Prostate gland (tissue), 2 donors: ENCODE results near the gene F7. TPM values are rescaled to one million over a fixed set of nuclear protein-coding genes. Genes with fewer than 3 reads are reported as not detected.

Experiments
- DNase-seq: peaks from one replicate; pipeline ENCODE4 v3.0.0-alpha.2; 2019; ENCODE audit warnings: low spot score
- H3K27ac ChIP-seq, 2 donors: fragments of 200-600 bp; sonication (generic); 2 replicates each; pipeline ENCODE4 v1.5.1; 2017 to 2019
- H3K27me3 ChIP-seq: fragments of 200-600 bp; sonication (generic); replicated peaks from 2 replicates; pipeline ENCODE4 v1.5.1; 2019; ENCODE audit not compliant: insufficient read depth
- H3K36me3 ChIP-seq, 2 donors: fragments of 200-600 bp; sonication (generic); 1 replicate in 1 of 2; 2 replicates in 1 of 2; pipeline versions ENCODE4 v1.5.1 to v1.8.1; 2017 to 2019
- H3K4me1 ChIP-seq: fragments of 200-600 bp; sonication (generic); replicated peaks from 2 replicates; pipeline ENCODE4 v1.5.1; 2019
- H3K4me3 ChIP-seq, 2 donors: fragments of 200-600 bp; sonication (generic); 2 replicates each; pipeline ENCODE4 v1.5.1; 2017 to 2019
- H3K9me3 ChIP-seq: fragments of 200-600 bp; sonication (generic); 2 replicates; pipeline ENCODE4 v1.5.1; 2017
- POLR2A ChIP-seq: fragments of 450-650 bp; IDR thresholded peaks from one replicate; pipeline ENCODE4 v1.6.1; 2016; ENCODE audit warnings: antibody characterized with exemption, mild to moderate bottlenecking
- POLR2AphosphoS5 ChIP-seq: sonication (generic); formaldehyde crosslinking; IDR thresholded peaks from one replicate; pipeline ENCODE4 v1.6.1; 2017; ENCODE audit warnings: antibody characterized with exemption
- WGBS: methylation state at CpG from one replicate; pipeline ENCODE4 v1.1.5; 2018; 5-methylcytosine and 5-hydroxymethylcytosine counted together
- intact Hi-C: fragments of 100-400 bp; cut with DNase I; formaldehyde crosslinking; loops from one replicate; pipeline ENCODE4 v1.14.2; 2022
- total RNA-seq, 2 donors: library from RNA; depleted of rRNA; stranded (reverse); fragments of >200 nt; gene quantifications; one replicate each; pipeline ENCODE4 v1.1.0, GENCODE V29; 2016
- TF ChIP-seq, protein P1 (sequence below), 4 experiments: fragments of 200-600 bp in 2 of 4; fragments of 450-650 bp in 2 of 4; sonication (generic) in 2 of 4; IDR thresholded peaks; 1 replicate in 3 of 4; 2 replicates in 1 of 4; pipeline ENCODE4 v1.5.1; 2016 to 2019; ENCODE audit warnings: antibody characterized with exemption in 4 of 4, mild to moderate bottlenecking in 2 of 4, moderate library complexity in 2 of 4

Gene F7
- total RNA-seq, 2 donors from 2014 or later, result 2.7 TPM; not detected in 1

GRCh38 chr13:113061796-113062425 is 43.7 kb upstream of the F7 start:
- Histone ChIP-seq H3K4me1 (no peaks in the 10 kb centered on the region), H3K9me3 (no peaks in the 10 kb centered on the region), H3K4me3 (no peak overlapping the region), H3K27me3 (no peaks in the 10 kb centered on the region), H3K27ac (no peak overlapping the region), H3K36me3 (no peaks in the 10 kb centered on the region)
- no peak for DNase-seq
- TF ChIP-seq, protein P1, sequence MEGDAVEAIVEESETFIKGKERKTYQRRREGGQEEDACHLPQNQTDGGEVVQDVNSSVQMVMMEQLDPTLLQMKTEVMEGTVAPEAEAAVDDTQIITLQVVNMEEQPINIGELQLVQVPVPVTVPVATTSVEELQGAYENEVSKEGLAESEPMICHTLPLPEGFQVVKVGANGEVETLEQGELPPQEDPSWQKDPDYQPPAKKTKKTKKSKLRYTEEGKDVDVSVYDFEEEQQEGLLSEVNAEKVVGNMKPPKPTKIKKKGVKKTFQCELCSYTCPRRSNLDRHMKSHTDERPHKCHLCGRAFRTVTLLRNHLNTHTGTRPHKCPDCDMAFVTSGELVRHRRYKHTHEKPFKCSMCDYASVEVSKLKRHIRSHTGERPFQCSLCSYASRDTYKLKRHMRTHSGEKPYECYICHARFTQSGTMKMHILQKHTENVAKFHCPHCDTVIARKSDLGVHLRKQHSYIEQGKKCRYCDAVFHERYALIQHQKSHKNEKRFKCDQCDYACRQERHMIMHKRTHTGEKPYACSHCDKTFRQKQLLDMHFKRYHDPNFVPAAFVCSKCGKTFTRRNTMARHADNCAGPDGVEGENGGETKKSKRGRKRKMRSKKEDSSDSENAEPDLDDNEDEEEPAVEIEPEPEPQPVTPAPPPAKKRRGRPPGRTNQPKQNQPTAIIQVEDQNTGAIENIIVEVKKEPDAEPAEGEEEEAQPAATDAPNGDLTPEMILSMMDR (IDR thresholded peaks at IDR 0.05), result no peak
- TF ChIP-seq POLR2A (no peak), POLR2AphosphoS5 (no peak)
- intact Hi-C loops, result no loop called here
- 83% methylated on average over 8 of the region's 14 CpGs for WGBS

- no peak overlapping the region for H3K27ac ChIP-seq
- no peak for DNase-seq
- no peaks in the 10 kb centered on the region for H3K9me3 ChIP-seq
- no peaks in the 10 kb centered on the region for H3K4me1 ChIP-seq
- TF ChIP-seq POLR2A (no peak), POLR2AphosphoS5 (no peak)
- TF ChIP-seq, protein P1 (IDR thresholded peaks at IDR 0.05), result no peak
- WGBS, result 89% methylated on average over 14 of the region's 14 CpGs
- intact Hi-C loops, result no loop called here
- H3K4me3 ChIP-seq, result no peak overlapping the region
- H3K36me3 ChIP-seq, result no peaks in the 10 kb centered on the region
- no peaks in the 10 kb centered on the region for H3K27me3 ChIP-seq
These were observed 42.9 kb upstream of the F7 start for GRCh38 chr13:113062691-113063090.

DNA sequence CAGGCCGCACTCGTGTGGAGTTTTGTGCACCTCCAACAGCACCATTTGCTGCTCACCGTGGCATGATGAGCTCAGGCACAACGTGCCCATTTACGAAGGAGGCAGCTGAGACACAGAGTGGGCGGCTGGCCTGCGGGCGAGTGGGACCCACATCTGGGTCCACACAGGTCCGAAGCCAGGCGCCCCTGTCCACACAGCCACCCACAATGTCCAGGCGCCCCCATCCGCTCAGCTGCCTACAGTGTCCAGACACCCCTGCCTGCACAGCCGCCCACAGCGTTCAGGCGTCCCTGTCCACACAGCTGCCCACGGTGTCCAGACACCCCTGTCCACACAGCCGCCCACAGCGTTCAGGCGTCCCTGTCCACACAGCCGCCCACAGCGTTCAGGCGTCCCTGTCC is 42.5 kb upstream of the F7 start:
- Histone ChIP-seq H3K36me3 (no peaks in the 10 kb centered on the region), H3K9me3 (no peaks in the 10 kb centered on the region), H3K4me3 (no peak overlapping the region), H3K27me3 (no peaks in the 10 kb centered on the region), H3K4me1 (no peaks in the 10 kb centered on the region), H3K27ac (no peak overlapping the region)
- no peak for DNase-seq
- no peak for TF ChIP-seq POLR2A
- TF ChIP-seq POLR2AphosphoS5, result no peak
- TF ChIP-seq, protein P1 (IDR thresholded peaks at IDR 0.05), result no peak
- intact Hi-C loops, result no loop called here
- WGBS, result 93% methylated on average over 22 of the region's 22 CpGs

- 94% methylated on average over 29 of the region's 29 CpGs for WGBS
- Histone ChIP-seq H3K27ac (no peak overlapping the region), H3K36me3 (no peaks in the 10 kb centered on the region), H3K4me1 (no peaks in the 10 kb centered on the region), H3K27me3 (no peaks in the 10 kb centered on the region), H3K4me3 (no peak overlapping the region), H3K9me3 (no peaks in the 10 kb centered on the region)
- intact Hi-C loops, result no loop called here
- TF ChIP-seq, protein P1 (IDR thresholded peaks at IDR 0.05), result no peak
- TF ChIP-seq POLR2AphosphoS5 (no peak), POLR2A (no peak)
- DNase-seq, result no peak
These were observed 41.5 kb upstream of the F7 start for GRCh38 chr13:113064000-113064533.
